Natural killer cell (primary cell): ENCODE measurements around the gene CYP2C18. TPM values are rescaled to one million over a fixed set of nuclear protein-coding genes. Genes with fewer than 3 reads are reported as not detected.

Experiments used
- ATAC-seq, 3 donors: fragments of 150-1000 bp in 2 of 3; fragments of 200-7000 bp in 1 of 3; cut with Tn5 transposase; 1 replicate in 1 of 3; 2 replicates in 2 of 3; pipeline ENCODE4 v1.10.0; 2021; ENCODE audit warnings: mild to moderate bottlenecking in 2 of 3, moderate library complexity in 2 of 3
- DNase-seq, 2 donors: peaks; one replicate each; pipeline versions ENCODE4 v3.0.0 to v3.0.0-alpha.2; 2013 to 2021; ENCODE audit warnings: mixed read lengths in 1 of 2
- H3K27ac ChIP-seq: one replicate; pipeline ENCODE4 v1.5.1; 2013; ENCODE audit warnings: mild to moderate bottlenecking, low read length
- H3K27me3 ChIP-seq: one replicate; pipeline ENCODE4 v1.6.1; 2013; ENCODE audit warnings: low read length; ENCODE audit not compliant: control insufficient read depth, insufficient read depth
- H3K36me3 ChIP-seq: one replicate; pipeline ENCODE4 v1.6.1; 2013; ENCODE audit warnings: low read length; ENCODE audit not compliant: control insufficient read depth, insufficient read depth
- H3K4me1 ChIP-seq: one replicate; pipeline ENCODE4 v1.6.1; 2013; ENCODE audit warnings: low read length; ENCODE audit not compliant: control insufficient read depth, insufficient read depth
- H3K4me3 ChIP-seq: one replicate; pipeline ENCODE4 v1.5.1; 2013; ENCODE audit warnings: low read length
- H3K9me3 ChIP-seq: one replicate; pipeline ENCODE4 v1.6.1; 2013; ENCODE audit warnings: low read length; ENCODE audit not compliant: control insufficient read depth, insufficient read depth
- H3K27ac Mint-ChIP-seq, 2 donors: one replicate each; pipeline ENCODE4 v1.8.0; 2022; ENCODE audit warnings: mild to moderate bottlenecking in 2 of 2, mixed read lengths in 2 of 2, moderate library complexity in 1 of 2
- H3K27me3 Mint-ChIP-seq, 2 donors: one replicate each; pipeline ENCODE4 v1.8.0; 2022; ENCODE audit warnings: low read depth in 2 of 2, mixed read lengths in 2 of 2
- H3K36me3 Mint-ChIP-seq: one replicate; pipeline ENCODE4 v1.8.0; 2022; ENCODE audit warnings: mixed read lengths
- H3K4me1 Mint-ChIP-seq, 2 donors: one replicate each; pipeline ENCODE4 v1.8.0; 2022; ENCODE audit warnings: mixed read lengths in 2 of 2
- H3K4me3 Mint-ChIP-seq: one replicate; pipeline ENCODE4 v1.8.0; 2022; ENCODE audit warnings: mild to moderate bottlenecking, moderate library complexity, mixed read lengths
- H3K9me3 Mint-ChIP-seq, 2 donors: one replicate each; pipeline ENCODE4 v1.8.0; 2022; ENCODE audit warnings: mixed read lengths in 2 of 2
- CTCF ChIP-seq: fragments of 200-600 bp; IDR thresholded peaks from one replicate; pipeline ENCODE4 v1.8.0; 2022; ENCODE audit warnings: antibody characterized with exemption
- WGBS: methylation state at CpG from one replicate; pipeline ENCODE4 v1.1.7; 2013; ENCODE audit warnings: missing lambda C conversion rate; ENCODE audit not compliant: insufficient coverage; 5-methylcytosine and 5-hydroxymethylcytosine counted together
- intact Hi-C: fragments of 100-400 bp; cut with micrococcal nuclease; formaldehyde crosslinking; loops from one replicate; pipeline ENCODE4 v1.14.2; 2022
- total RNA-seq, 4 donors: library from RNA; stranded (reverse); fragments of 120-200 nt in 1 of 4; gene quantifications; one replicate each; pipeline versions ENCODE4 v1.2.3 to v1.2.4, GENCODE V29; 2013 to 2022

CYP2C18 gene
- total RNA-seq, 3 donors from 2014 or later (not counting 1 experiment from before 2014, with no cell fraction given): not detected

- Mint-ChIP-seq H3K27me3 (no peaks in the 10 kb centered on the region), H3K4me1 (no peaks in the 10 kb centered on the region), H3K36me3 (no peaks in the 10 kb centered on the region), H3K4me3 (no peak overlapping the region), H3K9me3 (peaks cover 3 to 11% of the 10 kb centered on the region in 2 donors), H3K27ac (no peak overlapping the region)
- ATAC-seq (no peak), DNase-seq (no peak)
- no peaks in the 10 kb centered on the region for H3K4me1 ChIP-seq
- 76% methylated on average over 5 of the region's 5 CpGs for WGBS
- no peak overlapping the region for H3K27ac ChIP-seq
- H3K4me3 ChIP-seq: no peak overlapping the region
- no peaks in the 10 kb centered on the region for H3K36me3 ChIP-seq
- no peak for TF ChIP-seq CTCF
- H3K27me3 ChIP-seq: no peaks in the 10 kb centered on the region
- intact Hi-C loops: no loop called here
- no peaks in the 10 kb centered on the region for H3K9me3 ChIP-seq
These were observed 94.4 kb downstream of the CYP2C18 start for GRCh38 chr10:94777886-94778458.

GRCh38 chr10:94780844-94781243 lies 97.3 kb downstream of the CYP2C18 start:
- Mint-ChIP-seq H3K27ac (no peak overlapping the region), H3K4me1 (no peaks in the 10 kb centered on the region), H3K27me3 (no peaks in the 10 kb centered on the region), H3K4me3 (no peak overlapping the region), H3K36me3 (no peaks in the 10 kb centered on the region), H3K9me3 (peaks cover 3 to 13% of the 10 kb centered on the region in 2 donors)
- Histone ChIP-seq H3K4me3 (no peak overlapping the region), H3K4me1 (no peaks in the 10 kb centered on the region), H3K36me3 (no peaks in the 10 kb centered on the region), H3K27me3 (no peaks in the 10 kb centered on the region), H3K27ac (no peak overlapping the region), H3K9me3 (no peaks in the 10 kb centered on the region)
- ATAC-seq (no peak), DNase-seq (no peak)
- intact Hi-C loops: no loop called here
- no peak for TF ChIP-seq CTCF
- WGBS: 62% methylated on average over 1 of the region's 1 CpG

- DNase-seq (no peak), ATAC-seq (no peak)
- Histone ChIP-seq H3K9me3 (no peaks in the 10 kb centered on the region), H3K4me1 (no peaks in the 10 kb centered on the region), H3K4me3 (no peak overlapping the region), H3K27ac (no peak overlapping the region), H3K36me3 (no peaks in the 10 kb centered on the region), H3K27me3 (no peaks in the 10 kb centered on the region)
- H3K4me3 Mint-ChIP-seq: no peak overlapping the region
- H3K27ac Mint-ChIP-seq: no peak overlapping the region
- H3K27me3 Mint-ChIP-seq: no peaks in the 10 kb centered on the region
- H3K4me1 Mint-ChIP-seq: no peaks in the 10 kb centered on the region
- H3K9me3 Mint-ChIP-seq: peaks cover 3 to 17% of the 10 kb centered on the region in 2 donors
- no peak for TF ChIP-seq CTCF
- no peaks in the 10 kb centered on the region for H3K36me3 Mint-ChIP-seq
- intact Hi-C loops: no loop called here
These were observed 100.7 kb downstream of the CYP2C18 start for GRCh38 chr10:94784256-94784655.

GRCh38 chr10:94785211-94785610 lies 101.7 kb downstream of the CYP2C18 start:
- no peak overlapping the region for H3K27ac Mint-ChIP-seq
- H3K27me3 Mint-ChIP-seq: no peaks in the 10 kb centered on the region
- H3K36me3 Mint-ChIP-seq: no peaks in the 10 kb centered on the region
- WGBS: 75% methylated on average over 1 of the region's 2 CpGs
- no peak for DNase-seq
- ATAC-seq: no peak
- intact Hi-C loops: no loop called here
- no peak for TF ChIP-seq CTCF
- H3K9me3 Mint-ChIP-seq: peaks cover 3 to 15% of the 10 kb centered on the region in 2 donors
- Histone ChIP-seq H3K27me3 (no peaks in the 10 kb centered on the region), H3K36me3 (no peaks in the 10 kb centered on the region), H3K27ac (no peak overlapping the region), H3K4me1 (no peaks in the 10 kb centered on the region), H3K4me3 (no peak overlapping the region), H3K9me3 (no peaks in the 10 kb centered on the region)
- no peaks in the 10 kb centered on the region for H3K4me1 Mint-ChIP-seq
- no peak overlapping the region for H3K4me3 Mint-ChIP-seq
